HEK293T (cell line): Measurements from ENCODE around the gene CLPX.

Experiments
- BHLHE40 ChIP-seq: fragments of 450-650 bp; IDR thresholded peaks from 2 replicates; pipeline ENCODE4 v1.6.1; 2016; ENCODE audit warnings: mild to moderate bottlenecking, moderate library complexity, borderline replicate concordance
- ELF4 ChIP-seq: fragments of 450-650 bp; IDR thresholded peaks from 2 replicates; pipeline ENCODE4 v1.6.1; 2017; ENCODE audit warnings: antibody characterized with exemption
- FOXA1 ChIP-seq: fragments of 450-650 bp; IDR thresholded peaks from 2 replicates; pipeline ENCODE4 v1.6.1; 2016; ENCODE audit warnings: mild to moderate bottlenecking
- FOXK2 ChIP-seq: fragments of 450-650 bp; IDR thresholded peaks from 2 replicates; pipeline ENCODE4 v1.6.1; 2016; ENCODE audit warnings: mild to moderate bottlenecking
- FOXM1 ChIP-seq: fragments of 450-650 bp; IDR thresholded peaks from 2 replicates; pipeline ENCODE4 v1.6.1; 2017; ENCODE audit warnings: mild to moderate bottlenecking, borderline replicate concordance
- NFRKB ChIP-seq: fragments of 450-650 bp; IDR thresholded peaks from 2 replicates; pipeline ENCODE4 v1.6.1; 2016; ENCODE audit warnings: mild to moderate bottlenecking, moderate library complexity
- SP1 ChIP-seq: fragments of 450-650 bp; IDR thresholded peaks from 2 replicates; pipeline ENCODE4 v1.6.1; 2017

- no peak for TF ChIP-seq ELF4
- TF ChIP-seq BHLHE40: no peak
- TF ChIP-seq FOXK2: no peak
- TF ChIP-seq FOXM1: no peak
- TF ChIP-seq SP1: no peak
- TF ChIP-seq FOXA1: no peak
- TF ChIP-seq NFRKB: no peak
These were observed 5.0 kb downstream of the CLPX start for GRCh38 chr15:65180167-65180566.
